ENCODE data around the gene HHIPL1. TPM values are rescaled to one million over a fixed set of nuclear protein-coding genes. Genes with fewer than 3 reads are reported as not detected.
"Not testable (repeated sequence)": the region's sequence is repeated elsewhere in the genome, so short reads cannot be mapped to it uniquely, and the experiment has no call there.

Gene HHIPL1
- total RNA-seq, 1 donor from 2014 or later: 5.3 TPM

DNA sequence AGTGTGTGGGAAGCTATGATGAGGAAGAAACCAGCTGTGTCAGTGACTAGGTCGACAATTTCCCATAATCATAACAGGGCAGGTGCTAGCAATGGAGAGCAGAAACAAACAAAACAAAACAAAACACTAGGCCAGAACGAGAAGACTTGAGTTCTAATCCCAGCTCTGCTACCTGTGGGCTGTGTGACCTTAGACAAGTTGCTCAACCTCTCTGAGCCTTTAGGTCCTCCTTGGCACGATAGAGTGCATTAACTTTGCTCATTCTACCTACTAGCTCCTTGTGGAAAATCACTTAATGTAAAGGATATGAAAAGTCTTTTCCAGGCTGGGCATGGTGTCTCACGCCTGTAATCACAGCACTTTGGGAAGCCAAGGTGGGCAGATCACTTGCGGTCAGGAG is 11.2 kb downstream of the HHIPL1 start:
- FAIRE-seq (no peak), DNase-seq (ENCODE audit: low spot score in 2 of 2) (no peak)

DNA sequence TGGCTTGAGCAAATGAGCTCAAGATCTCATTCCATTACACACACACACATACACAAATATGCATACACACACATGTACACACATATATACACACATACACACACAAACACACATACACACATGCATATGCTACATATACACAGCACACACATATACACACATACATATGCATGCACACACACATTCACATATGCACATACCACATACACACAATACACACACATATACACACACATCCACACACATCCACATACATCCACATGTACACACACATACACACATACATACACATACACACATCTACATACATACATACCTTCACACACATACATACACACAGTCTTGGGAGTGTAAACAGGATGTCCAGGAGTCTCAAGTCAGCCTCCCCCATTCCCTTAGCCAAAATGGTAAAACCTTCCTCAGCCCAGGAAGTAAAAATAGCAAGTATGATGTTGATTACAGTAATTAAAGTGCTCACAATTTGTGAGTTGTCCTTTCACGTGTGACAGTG is 12.8 kb downstream of the HHIPL1 start:
- FAIRE-seq: no peak
- no peak for DNase-seq (ENCODE audit: low spot score in 2 of 2)

DNA sequence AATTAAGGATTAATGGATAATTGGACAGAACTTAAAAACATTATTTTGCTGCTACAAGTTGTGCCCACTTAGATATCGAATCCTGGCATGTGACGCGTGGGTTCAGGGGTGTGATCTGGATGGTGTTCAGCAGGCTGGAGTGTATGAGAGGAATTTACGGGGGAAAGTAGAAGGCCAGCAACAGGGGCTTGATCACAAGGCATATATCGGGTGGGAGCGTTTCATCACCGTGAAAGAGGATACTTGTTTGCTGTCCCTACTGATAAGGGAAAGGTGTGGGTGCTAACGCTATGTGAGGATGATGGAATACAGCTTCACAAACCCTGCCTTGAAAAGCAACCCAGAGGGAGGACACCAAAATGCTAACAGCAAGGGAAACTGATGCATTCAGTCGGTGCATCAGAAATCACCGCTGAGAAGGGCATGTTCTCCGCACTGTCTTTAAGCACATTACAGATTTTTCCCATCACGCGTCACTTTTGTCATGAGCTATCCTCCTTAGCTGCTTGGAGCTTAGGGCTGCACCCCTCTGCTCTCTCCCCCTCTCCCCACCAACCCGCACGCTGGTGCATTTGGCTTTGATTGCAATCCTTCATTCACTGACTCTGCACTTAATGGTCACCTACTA is 13.4 kb downstream of the HHIPL1 start:
- no peak for DNase-seq (ENCODE audit: low spot score in 2 of 2)
- no peak for FAIRE-seq

DNA sequence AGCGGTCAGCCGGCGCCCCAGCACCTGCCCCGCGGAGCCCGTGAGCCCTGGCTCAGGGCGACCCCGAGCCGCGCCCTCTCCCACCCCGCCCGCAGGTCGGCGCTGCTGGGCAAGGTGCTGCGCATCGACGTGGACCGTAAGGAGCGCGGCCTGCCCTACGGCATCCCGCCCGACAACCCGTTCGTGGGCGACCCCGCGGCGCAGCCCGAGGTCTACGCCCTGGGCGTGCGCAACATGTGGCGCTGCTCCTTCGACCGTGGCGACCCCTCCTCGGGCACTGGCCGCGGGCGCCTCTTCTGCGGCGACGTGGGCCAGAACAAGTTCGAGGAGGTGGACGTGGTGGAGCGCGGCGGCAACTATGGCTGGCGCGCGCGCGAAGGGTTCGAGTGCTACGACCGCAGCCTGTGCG is 14.4 kb downstream of the HHIPL1 start:
- no peak for FAIRE-seq

DNA sequence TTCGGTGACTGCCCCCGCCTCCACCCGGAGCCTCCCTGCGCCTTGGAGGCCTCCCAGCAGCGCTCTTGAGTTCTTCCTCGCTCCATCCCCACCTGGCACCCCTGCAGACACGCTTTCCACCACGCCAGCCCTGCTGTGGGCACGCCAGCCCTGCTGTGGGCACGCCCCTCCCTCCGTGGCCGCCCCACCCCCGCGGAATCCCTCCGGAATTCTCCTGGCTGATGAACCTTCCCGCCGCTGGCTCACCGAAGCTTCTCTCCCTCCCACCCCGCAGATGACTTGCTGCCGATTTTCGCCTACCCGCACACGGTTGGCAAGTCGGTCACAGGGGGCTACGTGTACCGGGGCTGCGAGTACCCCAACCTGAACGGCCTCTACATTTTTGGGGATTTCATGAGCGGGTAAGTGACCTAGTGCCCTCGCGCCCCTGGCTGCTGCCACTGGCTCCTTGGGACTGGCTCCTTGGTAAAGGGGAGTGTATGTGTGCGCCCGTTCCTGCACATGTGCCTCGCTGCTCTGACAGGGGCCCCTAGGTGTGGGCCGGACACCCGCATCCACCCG is 15.2 kb downstream of the HHIPL1 start:
- DNase-seq (ENCODE audit: low spot score in 2 of 2) (no peak), FAIRE-seq (no peak)

More for the DNA sequence above, 14.4 kb downstream of the HHIPL1 start:
- no peak for DNase-seq (ENCODE audit: low spot score in 2 of 2)

DNA sequence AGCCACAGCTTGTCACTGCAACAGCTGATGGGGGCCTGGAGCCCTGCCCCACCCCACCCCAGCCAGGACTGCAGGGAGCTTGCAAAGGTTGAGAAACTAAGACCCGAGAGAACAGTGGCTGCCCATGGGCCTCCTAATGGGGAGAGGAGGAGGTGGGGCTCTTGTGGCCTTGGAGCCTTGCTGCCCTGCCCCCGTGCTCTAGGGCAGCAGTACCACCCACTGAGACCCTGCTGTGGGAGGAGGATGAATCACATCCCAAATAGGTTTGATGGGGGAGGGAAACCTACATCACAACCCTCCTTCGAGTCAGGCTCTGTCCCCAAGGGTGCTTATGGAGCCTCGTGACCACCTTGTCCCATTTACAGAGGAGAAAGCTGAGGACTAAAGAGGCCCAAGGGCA is 15.9 kb downstream of the HHIPL1 start:
- DNase-seq (ENCODE audit: low spot score in 2 of 2) (no peak), FAIRE-seq (no peak)

DNA sequence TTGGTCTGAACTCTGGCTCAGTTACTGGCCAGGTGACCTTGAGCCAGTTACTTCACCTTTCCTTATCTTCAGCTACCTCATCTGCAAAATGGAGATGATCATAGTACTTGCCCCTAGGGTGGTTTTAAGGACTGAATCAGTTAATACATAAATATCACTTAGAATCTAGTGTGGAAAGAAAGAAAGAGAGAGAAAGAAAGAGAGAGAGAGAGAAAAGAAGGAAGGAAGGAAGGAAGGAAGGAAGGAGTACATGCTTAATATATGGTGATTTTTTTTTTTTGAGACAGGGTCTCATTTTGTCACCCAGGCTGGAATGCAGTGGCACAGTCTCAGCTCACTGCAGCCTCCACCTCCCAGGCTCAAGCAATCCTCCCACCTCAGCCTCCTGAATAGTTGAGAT is 16.3 kb downstream of the HHIPL1 start:
- DNase-seq (ENCODE audit: low spot score in 2 of 2); FAIRE-seq: not testable (repeated sequence)

DNA sequence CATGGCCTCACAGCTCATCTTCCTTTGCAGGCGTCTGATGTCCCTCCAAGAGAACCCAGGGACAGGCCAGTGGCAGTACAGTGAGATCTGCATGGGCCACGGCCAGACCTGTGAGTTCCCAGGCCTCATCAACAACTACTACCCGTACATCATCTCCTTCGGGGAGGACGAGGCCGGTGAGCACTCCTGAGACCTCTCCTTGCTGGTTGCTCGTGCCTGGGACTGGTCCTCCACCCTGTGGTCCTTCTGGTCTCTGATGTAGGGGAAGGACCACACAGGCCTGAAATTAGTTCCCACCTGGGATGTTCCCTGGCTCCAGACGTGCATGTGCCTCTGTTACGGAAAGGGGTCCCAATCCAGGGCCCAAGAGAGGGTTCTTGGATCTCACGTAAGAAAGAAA is 17.9 kb downstream of the HHIPL1 start:
- no peak for DNase-seq (ENCODE audit: low spot score in 2 of 2)
- FAIRE-seq: no peak

DNA sequence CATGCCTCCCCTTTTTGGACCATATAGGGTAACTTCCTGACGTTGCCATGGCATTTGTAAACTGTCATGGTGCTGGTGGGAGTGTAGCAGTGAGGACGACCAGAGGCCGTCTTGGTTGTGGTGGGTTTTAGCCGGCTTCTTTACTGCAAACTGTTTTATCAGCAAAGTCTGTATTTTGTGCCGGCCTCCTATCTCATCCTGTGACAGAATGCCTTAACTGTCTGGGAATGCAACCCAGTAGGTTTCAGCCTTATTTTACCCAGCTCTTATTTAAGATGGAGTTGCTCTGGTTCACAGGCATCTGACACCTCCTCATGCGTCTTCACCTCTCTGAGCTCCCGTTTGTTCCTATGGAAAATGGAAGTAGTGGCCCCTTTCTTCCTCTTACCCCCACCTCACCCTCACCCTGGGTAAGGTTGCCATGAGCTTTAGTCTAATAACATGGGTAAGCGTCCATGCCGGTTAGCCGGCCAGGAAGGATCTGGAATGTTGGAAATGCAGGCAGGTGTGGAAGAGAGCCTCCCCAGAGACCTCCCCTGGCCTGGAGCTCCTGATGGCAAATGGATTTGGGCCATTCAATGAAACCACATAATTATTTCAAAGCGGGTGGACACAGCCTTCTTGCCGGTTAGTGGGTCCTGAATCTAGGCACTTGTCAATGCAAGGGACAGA is 18.6 kb downstream of the HHIPL1 start:
- DNase-seq (ENCODE audit: low spot score in 2 of 2): no peak
- FAIRE-seq: no peak

DNA sequence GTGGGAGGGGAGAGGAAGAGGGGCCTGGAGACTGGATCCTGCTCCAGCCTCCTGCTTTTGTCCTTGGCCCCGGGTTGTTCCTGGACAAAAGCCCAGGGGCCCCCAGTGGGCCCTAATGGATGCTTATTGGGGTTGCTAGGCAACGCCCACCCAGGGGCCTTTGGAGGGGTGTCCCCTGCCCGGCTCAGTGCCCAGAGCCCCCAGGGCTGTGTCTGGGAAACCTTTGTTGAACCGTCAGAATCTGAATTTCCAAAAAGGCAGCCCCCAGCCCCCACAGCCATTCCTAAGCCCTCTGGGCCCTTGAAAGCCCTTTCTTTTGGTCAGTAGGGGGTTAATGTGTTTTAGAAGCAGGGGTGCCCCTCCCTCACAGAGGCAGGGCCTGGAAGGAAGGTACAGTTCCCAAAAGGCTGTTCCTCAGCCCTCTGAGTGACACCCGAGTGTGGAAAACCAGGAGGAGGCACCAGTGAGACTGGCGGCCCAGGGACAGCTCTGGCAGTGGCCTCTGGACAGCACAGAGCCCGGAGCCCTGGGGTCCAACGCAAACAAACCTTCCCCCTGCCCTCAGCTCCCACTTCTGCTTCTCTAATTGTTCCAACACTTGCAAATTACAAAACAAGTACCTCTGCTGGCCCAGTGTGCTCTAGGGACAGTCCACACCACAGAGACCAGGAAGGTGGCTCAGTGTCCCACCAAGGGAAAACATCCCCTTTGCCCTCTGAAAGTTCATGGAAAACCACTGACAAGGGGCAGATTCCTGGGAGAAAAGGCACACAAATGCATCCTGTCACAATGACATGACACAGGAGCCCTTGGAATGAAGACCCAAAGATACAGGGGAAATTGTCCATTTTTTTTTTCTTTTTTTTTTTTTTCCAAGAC is 19.4 kb downstream of the HHIPL1 start:
- FAIRE-seq (no peak), DNase-seq (ENCODE audit: low spot score in 2 of 2) (peak in 1 of 2 donors; percentile 48)

DNA sequence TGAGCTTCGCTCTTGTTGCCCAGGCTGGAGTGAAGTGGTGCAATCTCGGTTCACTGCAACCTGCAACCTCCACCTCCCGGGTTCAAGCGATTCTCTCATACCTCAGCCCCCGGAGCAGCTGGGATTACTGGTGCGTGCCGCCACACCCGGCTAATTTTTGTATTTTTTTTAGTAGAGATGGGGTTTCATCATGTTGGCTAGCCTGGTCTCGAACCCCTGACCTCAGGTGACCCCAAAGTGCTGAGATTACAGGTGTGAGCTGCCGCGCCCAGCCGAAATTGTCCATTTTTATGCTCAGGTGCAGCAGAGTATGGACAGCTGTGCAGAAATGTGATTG is 20.0 kb downstream of the HHIPL1 start:
- DNase-seq (ENCODE audit: low spot score in 2 of 2) (no peak), FAIRE-seq (no peak)

DNA sequence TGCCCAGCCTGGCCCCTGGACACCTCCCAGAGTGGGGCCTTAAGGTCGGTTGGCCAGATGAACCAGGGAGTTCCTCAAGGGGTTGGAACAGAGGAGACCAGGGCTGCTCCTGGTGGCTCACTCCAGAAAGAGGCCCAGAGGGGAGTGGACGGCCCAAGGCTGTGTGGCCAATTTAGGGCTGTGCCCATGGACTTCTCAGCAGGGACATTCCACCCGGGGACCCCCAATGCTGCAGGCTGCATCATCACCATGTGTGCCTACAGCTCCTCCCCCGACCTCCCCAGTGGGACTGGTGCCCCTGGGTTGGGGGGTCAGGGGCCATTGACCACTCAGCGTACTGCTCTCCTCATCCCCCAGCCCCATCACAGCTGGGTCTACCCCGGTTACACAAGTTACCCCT is 21.6 kb downstream of the HHIPL1 start:
- DNase-seq (ENCODE audit: low spot score in 2 of 2) (no peak), FAIRE-seq (no peak)

DNA sequence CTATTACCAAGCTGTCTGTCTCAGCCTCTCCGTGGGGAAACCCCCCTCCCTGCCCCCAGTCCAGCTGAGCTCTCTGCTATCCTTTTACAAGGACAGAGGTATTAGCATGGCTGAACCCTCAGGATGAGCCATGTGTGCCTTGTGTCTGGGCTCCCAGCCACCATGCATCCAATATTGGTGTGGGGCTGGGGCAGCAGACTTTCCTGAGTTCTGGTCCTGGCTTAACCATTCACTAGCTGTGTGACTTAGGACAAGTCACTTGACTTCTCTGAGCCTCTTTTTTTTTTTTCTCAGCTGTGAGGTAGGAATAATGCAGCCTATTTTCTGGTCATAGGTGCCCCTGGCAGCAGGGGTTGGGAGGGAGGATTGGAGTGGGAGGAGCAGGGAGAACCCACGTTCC is 22.1 kb downstream of the HHIPL1 start:
- DNase-seq (ENCODE audit: low spot score in 2 of 2) (no peak), FAIRE-seq (no peak)

DNA sequence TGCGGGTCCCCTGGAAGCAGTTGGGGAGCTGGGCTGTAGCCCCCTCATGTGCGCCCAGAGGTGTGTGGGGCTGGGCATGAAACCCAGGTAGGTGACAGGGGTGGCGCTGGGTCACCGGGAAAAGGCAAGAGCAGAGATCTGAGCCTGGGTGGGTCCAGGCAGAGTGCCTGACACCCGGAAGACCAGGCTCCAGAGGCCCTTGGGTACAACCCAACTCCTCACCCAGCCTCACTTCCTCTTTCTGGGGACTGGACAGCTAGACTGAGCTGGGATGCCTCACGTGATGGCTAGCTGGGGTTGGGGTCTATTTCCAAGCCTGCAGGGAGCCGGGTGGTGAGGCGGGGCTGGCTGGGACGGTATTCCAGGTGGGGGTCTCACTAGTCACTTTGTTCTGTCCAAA is 22.9 kb downstream of the HHIPL1 start:
- no peak for FAIRE-seq
- no peak for DNase-seq (ENCODE audit: low spot score in 2 of 2)

DNA sequence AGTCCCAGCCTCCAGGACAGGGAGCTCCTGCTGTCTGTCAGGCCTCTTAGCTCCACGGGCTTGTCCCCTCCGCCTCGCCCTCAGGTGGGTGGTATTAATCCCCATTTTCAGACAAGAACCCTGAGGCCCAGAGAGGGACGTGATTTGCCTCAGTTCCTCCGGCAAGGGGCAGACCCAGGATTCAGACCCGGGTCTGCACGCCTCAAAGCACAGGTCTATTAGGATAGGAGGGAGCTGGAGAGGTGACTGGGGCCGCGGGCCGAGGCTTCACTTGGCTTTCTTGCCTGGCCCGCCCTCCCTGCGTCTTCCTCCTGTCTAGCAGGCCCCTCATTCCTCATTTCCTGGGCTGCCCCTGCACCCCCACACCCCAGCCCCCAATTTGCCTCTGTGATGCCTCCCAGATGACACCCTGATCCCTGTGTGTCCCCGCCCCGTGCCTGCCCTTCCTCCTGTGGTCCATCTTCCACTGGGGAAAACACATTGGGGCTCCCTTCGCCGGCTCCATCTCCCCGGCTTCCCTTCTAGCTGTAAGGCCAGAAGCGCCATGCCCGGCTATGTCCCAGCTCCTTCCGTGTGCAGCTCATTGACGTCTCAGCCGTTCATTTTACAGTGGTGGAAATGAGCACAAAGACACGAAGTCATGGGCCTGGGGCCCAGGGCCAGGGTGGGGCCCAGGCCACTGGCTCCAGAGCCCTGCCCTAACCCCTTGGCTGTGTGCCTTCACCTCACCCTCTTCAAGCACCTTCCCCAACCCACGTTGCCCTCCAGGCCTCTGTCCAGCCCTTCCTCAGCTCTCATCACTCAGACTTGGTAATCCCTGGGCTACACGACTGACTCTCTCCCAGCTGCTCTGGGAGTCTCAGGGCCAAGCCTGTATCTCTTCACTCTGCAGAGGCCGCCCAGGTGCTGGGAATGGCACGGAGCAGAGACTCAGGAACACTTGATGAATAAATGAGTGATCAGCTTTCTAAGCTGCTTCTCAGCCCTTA is 23.7 kb downstream of the HHIPL1 start:
- FAIRE-seq (no peak), DNase-seq (ENCODE audit: low spot score in 2 of 2) (no peak)

DNA sequence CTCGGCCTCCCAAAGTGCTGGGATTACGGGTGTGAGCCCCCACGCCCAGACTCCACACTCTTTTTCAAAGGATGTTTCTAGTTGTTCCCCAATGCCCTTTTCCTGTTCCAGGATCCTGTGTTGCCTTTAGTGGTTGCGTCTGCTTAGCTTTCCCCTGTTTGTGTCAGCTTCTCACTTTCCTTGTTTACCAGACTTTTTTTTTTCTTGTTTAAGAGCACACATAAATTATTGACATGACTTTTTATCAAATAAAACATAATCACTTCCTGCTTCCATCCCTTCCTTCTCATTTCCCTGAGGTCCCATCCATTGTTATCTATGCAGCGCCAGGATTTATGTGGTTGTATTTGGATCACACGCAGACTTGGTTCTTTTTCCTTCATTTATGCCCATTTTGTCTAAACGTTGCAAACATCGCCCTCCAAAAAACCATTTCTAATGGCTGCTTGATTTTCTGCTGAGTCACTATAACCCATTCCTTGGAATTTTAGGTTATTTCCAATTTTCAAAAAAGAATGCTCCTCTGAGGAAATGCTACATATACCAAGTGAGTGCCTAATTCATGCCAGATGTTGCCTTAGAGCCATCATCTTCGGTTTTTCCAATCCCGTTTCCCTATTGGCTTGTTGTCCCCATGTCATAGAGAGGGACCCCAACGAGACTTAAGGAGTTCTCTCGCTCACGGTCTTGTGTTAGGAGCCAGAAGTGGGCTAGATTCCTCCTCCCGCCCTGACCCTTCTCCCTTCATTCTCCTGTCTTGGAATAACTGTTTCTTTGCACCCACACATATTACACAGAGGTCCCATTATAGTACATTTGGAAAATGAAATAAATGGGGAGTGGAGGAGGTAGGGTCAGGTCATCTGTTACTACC is 25.7 kb downstream of the HHIPL1 start:
- FAIRE-seq: no peak
- no peak for DNase-seq (ENCODE audit: low spot score in 2 of 2)

DNA sequence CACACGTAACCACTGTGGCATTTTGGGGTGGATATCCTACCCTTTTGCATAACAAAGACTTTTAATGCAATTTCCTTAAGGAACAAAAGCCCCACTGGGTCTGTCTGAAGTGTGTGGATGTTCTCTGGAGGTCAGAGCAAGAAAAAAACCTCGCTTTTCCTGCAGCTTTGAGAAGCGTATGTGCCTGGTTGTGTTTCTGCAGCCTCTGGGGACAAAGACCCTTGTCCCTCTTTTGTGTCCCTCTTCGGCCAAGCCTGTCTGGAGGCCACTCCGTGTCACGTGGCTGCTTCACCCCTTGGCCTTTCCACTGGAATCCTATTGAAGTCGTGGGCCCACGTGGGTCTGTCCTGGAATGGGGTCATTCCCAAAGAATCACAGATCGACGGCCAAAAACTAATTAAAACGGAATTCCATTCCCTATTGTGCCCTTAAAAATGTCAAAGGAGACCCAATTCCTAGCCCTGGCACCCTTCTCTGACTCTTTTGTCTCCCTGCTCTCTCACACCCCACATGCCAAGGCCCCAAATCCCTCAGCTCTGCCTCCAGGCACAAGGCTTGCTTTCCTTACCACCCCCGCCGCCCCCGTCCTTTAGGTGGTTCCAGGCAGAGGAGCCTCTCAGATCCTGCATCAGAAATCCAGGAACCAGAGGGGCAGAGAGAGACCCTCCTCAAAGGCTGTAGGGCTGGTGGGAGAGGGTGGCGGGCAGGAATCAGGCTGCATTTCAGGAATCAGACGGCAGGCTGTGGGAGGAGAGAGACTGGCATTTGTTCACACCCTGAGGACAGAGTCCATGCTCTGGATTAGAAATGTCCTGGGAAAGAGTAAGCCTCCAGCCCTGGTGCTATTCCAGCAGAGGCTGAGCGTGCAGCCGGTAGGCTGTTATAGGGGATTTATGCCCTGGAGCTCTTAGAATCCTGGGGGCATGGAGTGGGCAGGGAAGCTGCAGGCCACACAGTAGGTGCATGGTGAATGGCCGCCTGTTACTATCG is 26.6 kb downstream of the HHIPL1 start:
- peak in 1 of 2 donors; percentile 46 for DNase-seq (ENCODE audit: low spot score in 2 of 2)
- no peak for FAIRE-seq
